Ishikawa (cell line): ENCODE measurements around the gene TCF4.

Experiments used
- CREB1 ChIP-seq: IDR thresholded peaks from 2 replicates; pipeline ENCODE4 v1.6.1; 2012; ENCODE audit warnings: low read depth
- MAX ChIP-seq: IDR thresholded peaks from 2 replicates; pipeline ENCODE4 v1.6.1; 2012

DNA sequence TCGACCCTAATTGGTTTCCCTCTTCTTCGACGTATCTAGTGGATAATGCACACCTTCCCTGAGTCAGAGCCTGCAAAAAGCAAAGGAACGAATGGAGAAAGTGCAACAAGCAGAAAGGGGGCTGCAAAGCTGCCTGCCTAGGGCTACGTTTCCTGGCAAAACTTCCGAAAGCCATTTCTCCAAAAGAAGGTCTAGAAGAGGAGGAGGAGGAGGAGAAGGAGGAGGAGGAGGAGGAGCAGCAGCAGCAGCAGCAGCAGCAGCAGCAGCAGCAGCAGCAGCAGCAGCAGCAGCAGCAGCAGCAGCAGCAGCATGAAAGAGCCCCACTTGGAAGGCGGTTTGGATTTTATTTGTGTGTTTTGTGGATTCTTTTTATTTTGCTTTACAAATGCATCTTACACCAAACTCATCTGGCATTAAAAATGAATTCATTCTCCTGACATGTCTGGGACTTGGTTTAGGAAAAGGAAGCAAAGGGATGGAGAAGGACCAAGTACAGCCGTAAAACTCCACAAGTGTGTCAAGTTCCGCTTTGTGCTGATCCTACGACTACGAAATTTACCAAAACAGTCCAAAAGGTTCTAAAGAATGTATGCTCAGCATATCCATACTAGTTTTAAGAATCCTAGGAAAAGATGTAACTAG lies 2.0 kb downstream of the TCF4 start:
- no peak for TF ChIP-seq MAX
- no peak for TF ChIP-seq CREB1
